NCI-H226 (cell line): Measurements from ENCODE around the gene GRM6.

Experiments
- DNase-seq: peaks from one replicate; pipeline ENCODE4 v3.0.0-alpha.2; 2015

Gene GRM6

GRCh38 chr5:178983728-178984127 lies 11.4 kb downstream of the GRM6 start:
- DNase-seq = no peak

GRCh38 chr5:178982941-178983340 lies 12.2 kb downstream of the GRM6 start:
- no peak for DNase-seq

GRCh38 chr5:178981381-178981780 lies 13.7 kb downstream of the GRM6 start:
- no peak for DNase-seq

GRCh38 chr5:178965465-178966055 lies 29.6 kb downstream of the GRM6 start:
- no peak for DNase-seq

- no peak for DNase-seq
Measured at GRCh38 chr5:178941361-178941760, 53.8 kb downstream of the GRM6 start.

- no peak for DNase-seq
Measured at GRCh38 chr5:178940569-178941360, 54.4 kb downstream of the GRM6 start, which contains the start of gene ZNF454. ZNF454 (plus strand) TSS chr5:178941198; CDS start chr5:178942792, 1,594 bp downstream.

- DNase-seq = no peak
Measured at GRCh38 chr5:178931846-178932760, 63.0 kb downstream of the GRM6 start.
